ENCODE results near the gene DGKI. TPM values are rescaled to one million over a fixed set of nuclear protein-coding genes. Genes with fewer than 3 reads are reported as not detected.

The DGKI gene
- total and polyA plus RNA-seq, 2 donors (not counting 1 experiment from before 2014, with no cell fraction given): not detected

GRCh38 chr7:137411446-137411845 is 435.3 kb downstream of the DGKI start:
- no peaks in the 10 kb centered on the region for H3K4me1 ChIP-seq (ENCODE audit: control insufficient read depth in 2 of 2, insufficient read depth in 2 of 2, low read length in 2 of 2)
- H2AFZ ChIP-seq (ENCODE audit: insufficient read depth, low read depth, low read length, poor library complexity, severe bottlenecking): no peak overlapping the region
- H3K79me2 ChIP-seq (ENCODE audit: control insufficient read depth, insufficient read depth, low read length): no peaks in the 10 kb centered on the region
- intact Hi-C loops (cut with micrococcal nuclease): no loop called here
- no peak overlapping the region for H3K4me2 ChIP-seq (replicated peaks; ENCODE audit: low read depth, low read length, poor library complexity, severe bottlenecking)
- no peak overlapping the region for H3K9ac ChIP-seq (ENCODE audit: low read length)
- ChIA-PET CTCF (no interaction called here), POLR2A (no interaction called here)
- H4K20me1 ChIP-seq (ENCODE audit: control insufficient read depth, insufficient read depth, low read length, poor library complexity, severe bottlenecking): no peaks in the 10 kb centered on the region
- Mint-ChIP-seq H3K27ac (no peak overlapping the region), H3K4me1 (no peaks in the 10 kb centered on the region), H3K9me3 (ENCODE audit: insufficient read depth) (no peaks in the 10 kb centered on the region), H3K27me3 (no peaks in the 10 kb centered on the region), H3K4me3 (no peak overlapping the region)
- H3K4me3 ChIP-seq (ENCODE audit: control extremely low read depth in 1 of 5, extremely low read depth in 1 of 5, insufficient read depth in 1 of 5, low read depth in 2 of 5, low read length in 4 of 5): no peak overlapping the region
- H3K27ac ChIP-seq (ENCODE audit: low read length in 2 of 2): no peak overlapping the region
- ATAC-seq (ENCODE audit: low read depth) (no peak), DNase-seq (no peak)
- TF ChIP-seq, protein P1, sequence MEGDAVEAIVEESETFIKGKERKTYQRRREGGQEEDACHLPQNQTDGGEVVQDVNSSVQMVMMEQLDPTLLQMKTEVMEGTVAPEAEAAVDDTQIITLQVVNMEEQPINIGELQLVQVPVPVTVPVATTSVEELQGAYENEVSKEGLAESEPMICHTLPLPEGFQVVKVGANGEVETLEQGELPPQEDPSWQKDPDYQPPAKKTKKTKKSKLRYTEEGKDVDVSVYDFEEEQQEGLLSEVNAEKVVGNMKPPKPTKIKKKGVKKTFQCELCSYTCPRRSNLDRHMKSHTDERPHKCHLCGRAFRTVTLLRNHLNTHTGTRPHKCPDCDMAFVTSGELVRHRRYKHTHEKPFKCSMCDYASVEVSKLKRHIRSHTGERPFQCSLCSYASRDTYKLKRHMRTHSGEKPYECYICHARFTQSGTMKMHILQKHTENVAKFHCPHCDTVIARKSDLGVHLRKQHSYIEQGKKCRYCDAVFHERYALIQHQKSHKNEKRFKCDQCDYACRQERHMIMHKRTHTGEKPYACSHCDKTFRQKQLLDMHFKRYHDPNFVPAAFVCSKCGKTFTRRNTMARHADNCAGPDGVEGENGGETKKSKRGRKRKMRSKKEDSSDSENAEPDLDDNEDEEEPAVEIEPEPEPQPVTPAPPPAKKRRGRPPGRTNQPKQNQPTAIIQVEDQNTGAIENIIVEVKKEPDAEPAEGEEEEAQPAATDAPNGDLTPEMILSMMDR (IDR thresholded peaks at IDR 0.05): no peak
- TF ChIP-seq EZH2 (IDR thresholded peaks at IDR 0.05; ENCODE audit: borderline replicate concordance, insufficient read depth, low read depth, low read length, poor library complexity, severe bottlenecking): no peak
- no peaks in the 10 kb centered on the region for H3K9me3 ChIP-seq (ENCODE audit: control extremely low read depth in 1 of 3, control insufficient read depth in 2 of 3, insufficient read depth in 1 of 3, low read length in 2 of 3)
- H3K27me3 ChIP-seq (replicated peaks in 1 of 4; ENCODE audit: control extremely low read depth in 1 of 4, control insufficient read depth in 3 of 4, insufficient read depth in 4 of 4, low read length in 3 of 4): no peaks in the 10 kb centered on the region
- H3K36me3 ChIP-seq (replicated peaks in 1 of 2; ENCODE audit: control extremely low read depth in 1 of 2, control insufficient read depth in 1 of 2, extremely low read depth in 1 of 2, insufficient read depth in 2 of 2, low read length in 1 of 2): no peaks in the 10 kb centered on the region
- no CpG with 5 or more reads among the region's 3 CpGs for WGBS (ENCODE audit: insufficient coverage)

GRCh38 chr7:137408126-137408525 is 438.6 kb downstream of the DGKI start:
- intact Hi-C loops (cut with micrococcal nuclease): no loop called here
- H3K4me3 ChIP-seq (ENCODE audit: control extremely low read depth in 1 of 5, extremely low read depth in 1 of 5, insufficient read depth in 1 of 5, low read depth in 2 of 5, low read length in 4 of 5): no peak overlapping the region
- H3K4me1 Mint-ChIP-seq: no peaks in the 10 kb centered on the region
- CTCF ChIA-PET: no interaction called here
- H3K36me3 ChIP-seq (replicated peaks in 1 of 2; ENCODE audit: control extremely low read depth in 1 of 2, control insufficient read depth in 1 of 2, extremely low read depth in 1 of 2, insufficient read depth in 2 of 2, low read length in 1 of 2): no peaks in the 10 kb centered on the region
- no peak for DNase-seq
- no peaks in the 10 kb centered on the region for H3K27me3 ChIP-seq (replicated peaks in 1 of 4; ENCODE audit: control extremely low read depth in 1 of 4, control insufficient read depth in 3 of 4, insufficient read depth in 4 of 4, low read length in 3 of 4)
- H4K20me1 ChIP-seq (ENCODE audit: control insufficient read depth, insufficient read depth, low read length, poor library complexity, severe bottlenecking): no peaks in the 10 kb centered on the region
- POLR2A ChIA-PET: no interaction called here
- H3K4me1 ChIP-seq (ENCODE audit: control insufficient read depth in 2 of 2, insufficient read depth in 2 of 2, low read length in 2 of 2): no peaks in the 10 kb centered on the region
- H3K27me3 Mint-ChIP-seq: no peaks in the 10 kb centered on the region
- no peak overlapping the region for H3K27ac Mint-ChIP-seq
- no peak overlapping the region for H2AFZ ChIP-seq (ENCODE audit: insufficient read depth, low read depth, low read length, poor library complexity, severe bottlenecking)
- H3K4me3 Mint-ChIP-seq: no peak overlapping the region
- H3K9me3 Mint-ChIP-seq (ENCODE audit: insufficient read depth): no peaks in the 10 kb centered on the region
- H3K79me2 ChIP-seq (ENCODE audit: control insufficient read depth, insufficient read depth, low read length): no peaks in the 10 kb centered on the region
- TF ChIP-seq, protein P1 (IDR thresholded peaks at IDR 0.05): no peak
- TF ChIP-seq EZH2 (IDR thresholded peaks at IDR 0.05; ENCODE audit: borderline replicate concordance, insufficient read depth, low read depth, low read length, poor library complexity, severe bottlenecking): no peak
- H3K4me2 ChIP-seq (replicated peaks; ENCODE audit: low read depth, low read length, poor library complexity, severe bottlenecking): no peak overlapping the region
- H3K9ac ChIP-seq (ENCODE audit: low read length): no peak overlapping the region
- H3K27ac ChIP-seq (ENCODE audit: low read length in 2 of 2): no peak overlapping the region
- no peaks in the 10 kb centered on the region for H3K9me3 ChIP-seq (ENCODE audit: control extremely low read depth in 1 of 3, control insufficient read depth in 2 of 3, insufficient read depth in 1 of 3, low read length in 2 of 3)
- ATAC-seq (ENCODE audit: low read depth): no peak
- WGBS (ENCODE audit: insufficient coverage): no CpG with 5 or more reads among the region's 1 CpG

Measured in B cell (primary cell).